ENCODE results near the gene TEX52.

DNA sequence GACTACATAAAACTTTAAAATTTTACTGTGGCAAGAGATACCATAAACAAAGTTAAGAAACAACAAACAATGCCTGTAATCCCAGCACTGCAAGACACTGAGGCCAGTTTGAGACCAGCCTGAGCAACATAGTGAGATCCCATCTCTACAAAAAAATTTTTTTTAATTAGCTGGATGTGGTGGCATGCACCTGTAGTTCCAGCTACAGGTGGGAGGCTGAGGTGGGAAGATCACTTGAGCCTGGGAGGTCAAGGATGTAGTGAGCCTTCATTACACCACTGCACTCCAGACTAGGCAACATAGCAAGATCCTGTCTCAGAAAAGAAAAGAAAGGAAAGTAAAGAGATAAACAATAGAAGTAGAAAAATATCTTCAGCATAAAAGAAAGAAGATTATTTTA, 3.3 kb upstream of the TEX52 start:
- TF ChIP-seq POLR2A (IDR thresholded peaks at IDR 0.05), result no peak
- TF ChIP-seq, protein P1, sequence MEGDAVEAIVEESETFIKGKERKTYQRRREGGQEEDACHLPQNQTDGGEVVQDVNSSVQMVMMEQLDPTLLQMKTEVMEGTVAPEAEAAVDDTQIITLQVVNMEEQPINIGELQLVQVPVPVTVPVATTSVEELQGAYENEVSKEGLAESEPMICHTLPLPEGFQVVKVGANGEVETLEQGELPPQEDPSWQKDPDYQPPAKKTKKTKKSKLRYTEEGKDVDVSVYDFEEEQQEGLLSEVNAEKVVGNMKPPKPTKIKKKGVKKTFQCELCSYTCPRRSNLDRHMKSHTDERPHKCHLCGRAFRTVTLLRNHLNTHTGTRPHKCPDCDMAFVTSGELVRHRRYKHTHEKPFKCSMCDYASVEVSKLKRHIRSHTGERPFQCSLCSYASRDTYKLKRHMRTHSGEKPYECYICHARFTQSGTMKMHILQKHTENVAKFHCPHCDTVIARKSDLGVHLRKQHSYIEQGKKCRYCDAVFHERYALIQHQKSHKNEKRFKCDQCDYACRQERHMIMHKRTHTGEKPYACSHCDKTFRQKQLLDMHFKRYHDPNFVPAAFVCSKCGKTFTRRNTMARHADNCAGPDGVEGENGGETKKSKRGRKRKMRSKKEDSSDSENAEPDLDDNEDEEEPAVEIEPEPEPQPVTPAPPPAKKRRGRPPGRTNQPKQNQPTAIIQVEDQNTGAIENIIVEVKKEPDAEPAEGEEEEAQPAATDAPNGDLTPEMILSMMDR (IDR thresholded peaks at IDR 0.05), result no peak
